Neural crest cell (in vitro differentiated cells): Measurements from ENCODE around the gene C1QTNF8. TPM values are rescaled to one million over a fixed set of nuclear protein-coding genes. Genes with fewer than 3 reads are reported as not detected.

Experiments
- DNase-seq: peaks from one replicate; pipeline ENCODE4 v3.0.0; 2021; ENCODE audit warnings: low read depth, mixed read lengths, low spot score
- H3K27ac Mint-ChIP-seq: one replicate; pipeline ENCODE4 v1.8.0; 2021; ENCODE audit warnings: mild to moderate bottlenecking, mixed read lengths; ENCODE audit not compliant: unreplicated experiment
- H3K27me3 Mint-ChIP-seq: 2 replicates; pipeline ENCODE4 v1.8.0; 2021; ENCODE audit warnings: low read depth, mild to moderate bottlenecking, mixed read lengths
- H3K36me3 Mint-ChIP-seq: 2 replicates; pipeline ENCODE4 v1.8.0; 2021; ENCODE audit warnings: low read depth, mild to moderate bottlenecking, mixed read lengths
- H3K4me1 Mint-ChIP-seq: 2 replicates; pipeline ENCODE4 v1.8.0; 2021; ENCODE audit warnings: mixed read lengths
- H3K4me3 Mint-ChIP-seq: one replicate; pipeline ENCODE4 v1.8.0; 2021; ENCODE audit warnings: mild to moderate bottlenecking, mixed read lengths
- H3K9me3 Mint-ChIP-seq: 2 replicates; pipeline ENCODE4 v1.8.0; 2021; ENCODE audit warnings: mixed read lengths
- total RNA-seq: library from RNA; stranded (reverse); gene quantifications from 2 replicates; pipeline ENCODE4 v1.2.1, GENCODE V29; 2021
- TF ChIP-seq, protein P1 (sequence below): fragments of 200-600 bp; sonication (generic); conservative IDR thresholded peaks from 2 replicates; pipeline ENCODE4 v1.5.0; 2021; ENCODE audit warnings: antibody characterized with exemption, mild to moderate bottlenecking

The C1QTNF8 gene
- total RNA-seq, 1 donor from 2014 or later = 0.19 TPM

DNA sequence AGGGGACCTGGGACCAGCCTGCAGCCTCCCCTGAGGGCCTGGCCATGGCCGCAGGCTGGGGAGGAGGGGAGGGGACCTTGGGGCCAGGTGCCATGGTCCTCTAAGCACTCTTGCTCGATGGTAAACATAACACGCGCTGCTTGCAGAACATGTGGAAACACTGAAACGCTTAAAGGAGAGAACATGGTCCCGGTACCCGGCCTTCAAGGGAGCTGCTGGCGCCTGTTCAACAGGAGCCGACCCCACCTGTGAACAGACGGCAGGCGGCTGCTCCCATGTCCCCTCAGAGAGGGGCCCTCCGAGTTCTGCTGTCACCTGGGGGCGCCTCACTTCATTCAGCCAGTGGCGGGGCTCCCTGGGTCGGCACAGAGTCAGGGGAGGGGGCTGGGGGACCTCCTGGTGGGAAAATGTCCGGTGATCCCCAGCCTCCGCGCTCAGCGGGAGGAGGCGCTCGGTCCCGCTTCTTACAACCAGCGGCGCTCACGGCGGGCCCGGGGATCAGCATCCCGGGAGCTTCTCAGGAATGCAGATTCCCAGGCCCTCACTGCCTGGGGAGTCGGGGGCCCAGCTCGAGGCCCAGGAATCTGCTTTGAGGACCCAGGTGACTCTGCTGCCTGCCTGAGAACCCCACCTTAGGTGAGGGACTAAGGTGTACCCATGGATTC lies 24.4 kb downstream of the C1QTNF8 start:
- TF ChIP-seq, protein P1, sequence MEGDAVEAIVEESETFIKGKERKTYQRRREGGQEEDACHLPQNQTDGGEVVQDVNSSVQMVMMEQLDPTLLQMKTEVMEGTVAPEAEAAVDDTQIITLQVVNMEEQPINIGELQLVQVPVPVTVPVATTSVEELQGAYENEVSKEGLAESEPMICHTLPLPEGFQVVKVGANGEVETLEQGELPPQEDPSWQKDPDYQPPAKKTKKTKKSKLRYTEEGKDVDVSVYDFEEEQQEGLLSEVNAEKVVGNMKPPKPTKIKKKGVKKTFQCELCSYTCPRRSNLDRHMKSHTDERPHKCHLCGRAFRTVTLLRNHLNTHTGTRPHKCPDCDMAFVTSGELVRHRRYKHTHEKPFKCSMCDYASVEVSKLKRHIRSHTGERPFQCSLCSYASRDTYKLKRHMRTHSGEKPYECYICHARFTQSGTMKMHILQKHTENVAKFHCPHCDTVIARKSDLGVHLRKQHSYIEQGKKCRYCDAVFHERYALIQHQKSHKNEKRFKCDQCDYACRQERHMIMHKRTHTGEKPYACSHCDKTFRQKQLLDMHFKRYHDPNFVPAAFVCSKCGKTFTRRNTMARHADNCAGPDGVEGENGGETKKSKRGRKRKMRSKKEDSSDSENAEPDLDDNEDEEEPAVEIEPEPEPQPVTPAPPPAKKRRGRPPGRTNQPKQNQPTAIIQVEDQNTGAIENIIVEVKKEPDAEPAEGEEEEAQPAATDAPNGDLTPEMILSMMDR = no peak
- DNase-seq = no peak
- Mint-ChIP-seq H3K36me3 (no peaks in the 10 kb centered on the region), H3K27ac (no peak overlapping the region), H3K27me3 (peaks cover 51% of the 10 kb centered on the region), H3K9me3 (no peaks in the 10 kb centered on the region), H3K4me1 (peaks cover 5% of the 10 kb centered on the region), H3K4me3 (no peak overlapping the region)

DNA sequence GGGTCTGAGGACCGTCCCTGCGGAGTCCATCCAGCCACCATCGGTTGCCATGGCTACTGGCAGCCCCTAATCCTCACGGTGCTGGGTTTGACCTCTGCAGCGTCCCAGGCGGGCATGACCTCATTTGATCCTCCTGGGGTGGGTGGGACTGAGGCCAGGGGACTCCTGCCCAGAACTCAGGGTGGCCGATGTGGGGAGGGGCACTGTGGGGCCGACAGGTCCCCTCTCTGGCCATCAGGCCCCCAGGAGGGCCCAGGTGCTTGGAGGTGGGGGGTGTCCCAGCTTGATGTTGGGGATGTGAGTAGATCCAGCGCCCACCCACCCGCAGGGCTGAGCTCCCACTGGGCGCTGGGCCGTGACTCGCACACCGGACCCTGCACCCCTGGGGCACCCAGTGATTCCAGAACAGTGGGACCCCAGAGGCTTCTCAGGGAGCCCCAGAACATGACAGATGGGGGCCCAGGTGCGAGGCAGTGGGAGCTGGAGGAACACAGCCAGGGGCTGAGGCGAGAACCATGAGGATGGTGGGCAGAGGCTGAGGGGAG lies 25.1 kb downstream of the C1QTNF8 start:
- no peak overlapping the region for H3K4me3 Mint-ChIP-seq
- no peak for DNase-seq
- no peaks in the 10 kb centered on the region for H3K9me3 Mint-ChIP-seq
- no peak overlapping the region for H3K27ac Mint-ChIP-seq
- no peaks in the 10 kb centered on the region for H3K4me1 Mint-ChIP-seq
- TF ChIP-seq, protein P1 = no peak
- no peaks in the 10 kb centered on the region for H3K36me3 Mint-ChIP-seq
- H3K27me3 Mint-ChIP-seq = peaks cover 45% of the 10 kb centered on the region

DNA sequence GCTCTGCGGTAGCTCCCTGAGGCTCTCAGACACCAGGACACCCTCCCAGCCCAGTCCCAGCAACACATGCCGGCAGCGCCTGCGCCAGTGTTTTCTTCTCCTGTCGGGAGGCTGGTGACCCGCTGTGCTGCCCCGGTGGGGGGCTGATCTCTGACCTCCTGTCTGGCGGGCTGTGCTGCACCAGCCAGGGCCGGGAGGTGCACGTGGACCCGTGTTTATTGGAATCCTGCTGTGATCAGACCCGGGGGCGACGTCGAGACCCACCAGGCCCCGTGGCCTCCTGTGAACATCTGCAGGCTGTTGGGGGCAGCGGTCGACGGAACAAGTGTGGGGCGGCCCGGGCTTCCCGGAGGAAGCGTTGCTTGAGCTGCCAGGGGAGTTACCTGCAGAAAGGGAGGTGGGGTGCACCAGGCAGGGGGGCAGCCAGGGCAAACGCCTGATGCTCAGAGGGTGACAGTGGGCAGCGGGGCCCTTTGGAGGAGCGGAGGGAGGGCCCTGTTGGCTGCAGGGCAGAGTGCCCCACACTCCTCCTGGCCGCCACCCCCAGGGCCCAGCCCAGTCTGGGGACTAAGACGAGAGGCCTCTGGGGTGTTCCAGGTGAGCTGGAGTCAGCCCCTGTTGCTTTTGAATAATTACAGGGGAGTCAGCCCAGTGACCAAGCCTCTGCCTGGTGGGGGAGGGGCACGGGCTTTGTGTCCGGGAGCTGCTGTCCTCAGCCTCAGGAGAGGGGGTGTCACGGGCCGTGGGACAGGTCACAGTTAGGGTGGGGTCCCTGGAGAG lies 25.8 kb downstream of the C1QTNF8 start:
- TF ChIP-seq, protein P1 = no peak
- H3K27ac Mint-ChIP-seq = no peak overlapping the region
- H3K27me3 Mint-ChIP-seq = peaks cover 44% of the 10 kb centered on the region
- no peaks in the 10 kb centered on the region for H3K4me1 Mint-ChIP-seq
- no peaks in the 10 kb centered on the region for H3K9me3 Mint-ChIP-seq
- H3K36me3 Mint-ChIP-seq = no peaks in the 10 kb centered on the region
- H3K4me3 Mint-ChIP-seq = no peak overlapping the region
- DNase-seq = no peak

DNA sequence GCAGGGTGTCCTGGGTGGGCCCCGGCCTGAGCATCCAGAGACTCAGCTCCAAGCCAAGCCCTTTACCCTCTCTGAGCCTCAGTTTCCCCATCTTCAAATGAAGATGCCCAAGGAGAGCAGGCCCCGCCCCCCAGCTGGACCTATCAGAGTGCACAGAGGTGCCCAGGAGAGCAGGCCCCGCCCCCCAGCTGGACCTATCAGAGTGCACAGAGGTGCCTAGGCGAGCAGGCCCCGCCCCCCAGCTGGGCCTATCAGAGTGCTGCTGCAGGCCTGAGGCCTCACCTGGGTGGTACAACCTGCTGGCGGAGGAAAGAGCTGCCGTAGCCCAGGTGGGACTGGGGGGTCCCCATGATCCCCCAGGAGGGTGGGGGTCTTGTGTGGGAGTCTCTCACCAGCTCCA lies 26.9 kb downstream of the C1QTNF8 start:
- Mint-ChIP-seq H3K9me3 (no peaks in the 10 kb centered on the region), H3K27ac (no peak overlapping the region), H3K27me3 (peaks cover 34% of the 10 kb centered on the region), H3K4me3 (no peak overlapping the region), H3K36me3 (no peaks in the 10 kb centered on the region), H3K4me1 (no peaks in the 10 kb centered on the region)
- no peak for DNase-seq
- TF ChIP-seq, protein P1 = no peak

DNA sequence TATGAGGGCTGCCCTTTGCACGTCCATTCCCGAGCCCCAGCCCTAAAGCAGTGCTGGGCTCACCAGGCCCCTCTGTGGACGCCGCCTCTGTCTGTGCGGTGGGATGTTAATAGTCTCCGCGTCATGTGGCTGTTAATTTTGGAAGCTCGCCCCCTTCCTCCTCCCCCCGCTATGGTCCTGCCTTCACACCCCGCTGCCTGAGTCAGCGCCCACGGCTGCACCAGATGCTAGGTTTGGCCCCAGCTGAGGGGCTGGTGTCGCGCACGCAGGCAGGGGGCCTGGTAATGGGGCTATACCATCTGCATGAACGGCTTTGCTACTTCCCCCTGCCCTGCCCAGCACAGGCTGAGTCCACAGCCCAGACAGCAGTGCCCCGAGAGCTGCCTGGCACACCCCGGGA lies 27.6 kb downstream of the C1QTNF8 start:
- no peak overlapping the region for H3K27ac Mint-ChIP-seq
- TF ChIP-seq, protein P1 = no peak
- no peak for DNase-seq
- H3K4me1 Mint-ChIP-seq = no peaks in the 10 kb centered on the region
- peaks cover 29% of the 10 kb centered on the region for H3K27me3 Mint-ChIP-seq
- H3K36me3 Mint-ChIP-seq = no peaks in the 10 kb centered on the region
- no peaks in the 10 kb centered on the region for H3K9me3 Mint-ChIP-seq
- H3K4me3 Mint-ChIP-seq = no peak overlapping the region
